EL (cell line): ENCODE results near the gene PIK3AP1.
"Not testable (repeated sequence)": the region's sequence is repeated elsewhere in the genome, so short reads cannot be mapped to it uniquely, and the experiment has no call there.

Experiments used
- DNase-seq: peaks from one replicate; pipeline ENCODE4 v3.0.0-alpha.2; 2016

The PIK3AP1 gene

GRCh38 chr10:96695975-96696634 lies 24.2 kb downstream of the PIK3AP1 start:
- DNase-seq, result no peak

GRCh38 chr10:96695366-96695765 lies 24.9 kb downstream of the PIK3AP1 start:
- no peak for DNase-seq

GRCh38 chr10:96693431-96693830 lies 26.9 kb downstream of the PIK3AP1 start:
- DNase-seq, result no peak

GRCh38 chr10:96692427-96692826 lies 27.9 kb downstream of the PIK3AP1 start:
- DNase-seq, result no peak

- no peak for DNase-seq
Measured at GRCh38 chr10:96691761-96692160, 28.6 kb downstream of the PIK3AP1 start.

GRCh38 chr10:96690755-96691730 lies 29.3 kb downstream of the PIK3AP1 start:
- DNase-seq, result peak; percentile 41

GRCh38 chr10:96688789-96689188 lies 31.5 kb downstream of the PIK3AP1 start:
- no peak for DNase-seq

GRCh38 chr10:96687317-96688012 lies 32.8 kb downstream of the PIK3AP1 start:
- DNase-seq, result no peak

- no peak for DNase-seq
Measured at GRCh38 chr10:96686514-96686913, 33.8 kb downstream of the PIK3AP1 start.

GRCh38 chr10:96685306-96685705 lies 35.0 kb downstream of the PIK3AP1 start:
- peak; percentile 41 for DNase-seq

GRCh38 chr10:96684826-96685225 lies 35.5 kb downstream of the PIK3AP1 start:
- no peak for DNase-seq

- no peak for DNase-seq
Measured at GRCh38 chr10:96683710-96684109, 36.6 kb downstream of the PIK3AP1 start.

- DNase-seq, result peak; percentile 89
Measured at GRCh38 chr10:96683065-96683464, 37.2 kb downstream of the PIK3AP1 start.

- DNase-seq, result no peak
Measured at GRCh38 chr10:96681524-96681923, 38.8 kb downstream of the PIK3AP1 start.

- DNase-seq, result not testable (repeated sequence)
Measured at GRCh38 chr10:96680463-96680862, 39.9 kb downstream of the PIK3AP1 start.

- no peak for DNase-seq
Measured at GRCh38 chr10:96678725-96679124, 41.6 kb downstream of the PIK3AP1 start.

GRCh38 chr10:96676272-96677112 lies 43.8 kb downstream of the PIK3AP1 start:
- no peak for DNase-seq

GRCh38 chr10:96675846-96676245 lies 44.5 kb downstream of the PIK3AP1 start:
- no peak for DNase-seq

- peak; percentile 69 for DNase-seq
Measured at GRCh38 chr10:96673318-96674099, 46.8 kb downstream of the PIK3AP1 start.

- DNase-seq, result no peak
Measured at GRCh38 chr10:96672481-96673175, 47.7 kb downstream of the PIK3AP1 start.
